ENCODE data around the gene LOXL3.

LOXL3 gene

DNA sequence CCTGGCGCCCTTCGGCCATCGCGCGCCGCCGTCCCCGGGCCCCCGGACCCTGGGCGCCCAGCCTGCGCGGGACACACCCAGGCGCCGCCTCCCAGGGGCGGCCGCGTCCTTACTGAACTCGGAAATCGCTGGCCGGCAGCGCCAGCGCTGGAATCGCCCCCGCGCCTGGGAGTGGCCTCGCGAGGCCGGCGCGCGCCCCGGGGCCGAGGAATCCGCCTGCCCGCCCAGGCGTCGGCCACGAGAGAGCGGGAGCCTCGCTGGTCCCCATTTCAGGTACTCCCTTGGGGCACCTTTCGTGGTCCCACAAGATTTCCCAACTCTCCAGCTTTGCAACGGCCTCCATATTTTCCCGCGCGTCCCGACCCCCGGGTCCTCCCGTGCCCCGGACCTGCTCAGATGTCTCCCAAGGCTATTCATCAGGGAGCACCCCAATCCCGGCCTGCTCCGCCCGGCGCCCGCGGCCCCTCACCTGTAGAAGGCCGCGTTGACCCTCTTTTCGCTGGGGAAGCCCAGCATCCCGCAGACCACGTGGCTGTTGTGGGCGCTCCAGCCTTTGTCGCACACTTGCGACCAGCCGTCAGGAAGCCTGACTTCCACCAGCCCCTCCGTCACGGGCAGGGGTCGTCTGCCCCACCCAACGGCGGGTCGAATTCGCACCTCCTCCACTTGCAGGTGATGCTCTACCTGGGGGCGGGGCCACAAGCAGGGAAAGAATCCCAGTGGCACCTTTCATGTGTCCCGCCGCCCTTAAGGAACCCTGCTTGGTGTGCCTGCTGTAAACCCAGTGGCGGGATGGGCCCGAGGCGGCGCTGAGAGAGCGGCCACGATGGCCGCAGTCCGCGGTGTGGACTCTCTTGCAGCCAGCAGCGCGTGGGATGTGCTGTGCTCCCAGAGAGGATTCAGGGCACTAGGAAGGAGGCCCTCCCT is 4.6 kb downstream of the LOXL3 start:
- no peak for DNase-seq

DNA sequence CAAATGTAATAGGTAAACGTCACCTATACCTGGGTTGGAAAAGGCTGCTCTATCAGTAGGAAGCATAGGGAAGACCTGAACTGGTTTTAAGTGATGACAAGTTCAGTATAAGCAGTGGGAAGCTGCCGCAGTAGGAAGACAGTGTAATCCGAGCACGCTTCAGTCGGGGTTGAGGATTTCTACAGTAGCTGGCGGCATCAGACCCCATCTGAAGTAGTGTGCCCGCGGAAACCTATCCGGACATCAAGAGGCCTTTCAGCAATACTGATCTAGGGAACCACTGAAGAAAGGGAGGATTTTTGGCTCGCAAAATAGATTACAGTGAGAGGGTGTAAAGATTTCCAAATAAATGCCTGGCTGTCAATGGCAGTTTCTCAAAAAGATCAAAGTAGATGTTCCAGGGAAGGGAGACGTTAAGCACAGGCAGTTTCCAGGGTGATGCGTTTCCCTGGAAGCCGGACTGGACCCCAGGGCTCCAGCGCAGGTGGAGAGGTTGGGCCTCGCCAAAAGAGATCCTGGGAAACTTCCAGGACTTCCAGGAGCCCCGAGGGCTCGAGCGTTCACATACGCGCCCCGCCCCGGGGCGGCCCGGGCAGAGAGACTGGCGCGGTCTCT is 5.3 kb downstream of the LOXL3 start:
- DNase-seq: no peak

DNA sequence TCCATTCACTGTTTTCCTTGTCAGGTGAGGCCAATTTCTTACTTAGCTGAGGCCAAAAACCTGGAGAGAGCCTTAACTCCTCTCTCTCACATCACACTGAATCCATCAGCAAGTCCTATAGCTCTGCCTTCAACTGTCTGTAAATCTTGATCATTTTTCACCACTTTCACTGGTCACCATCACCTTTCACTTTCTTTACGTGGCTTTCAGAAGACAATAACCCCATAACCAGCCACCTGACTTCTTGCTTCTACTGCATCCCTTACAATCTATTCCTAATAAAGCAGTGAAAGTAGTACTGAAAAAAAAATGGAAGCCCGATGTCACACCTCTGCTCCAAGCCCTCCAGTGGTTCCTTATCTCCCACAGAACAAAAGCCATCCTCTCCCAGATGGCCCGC is 7.7 kb downstream of the LOXL3 start:
- DNase-seq: no peak

DNA sequence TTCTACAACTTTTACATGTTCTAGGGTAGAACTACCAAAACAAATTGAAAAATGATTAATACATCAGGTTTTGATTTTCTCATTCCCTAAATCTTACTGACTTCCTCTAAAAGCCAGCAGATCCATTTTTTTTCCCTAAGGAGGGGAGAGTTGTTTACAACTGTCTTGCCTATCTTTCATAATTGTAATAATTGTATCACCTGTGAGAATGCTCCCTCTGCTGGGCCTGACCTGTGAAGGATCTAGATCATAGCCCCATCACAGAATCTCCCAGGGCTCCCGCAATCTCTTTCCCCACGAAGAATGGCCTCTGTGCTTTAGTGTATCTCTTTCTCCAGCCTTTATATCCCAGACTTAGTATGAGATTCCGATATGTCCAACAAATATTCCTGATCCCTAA is 9.1 kb downstream of the LOXL3 start:
- peak; percentile 30 for DNase-seq

DNA sequence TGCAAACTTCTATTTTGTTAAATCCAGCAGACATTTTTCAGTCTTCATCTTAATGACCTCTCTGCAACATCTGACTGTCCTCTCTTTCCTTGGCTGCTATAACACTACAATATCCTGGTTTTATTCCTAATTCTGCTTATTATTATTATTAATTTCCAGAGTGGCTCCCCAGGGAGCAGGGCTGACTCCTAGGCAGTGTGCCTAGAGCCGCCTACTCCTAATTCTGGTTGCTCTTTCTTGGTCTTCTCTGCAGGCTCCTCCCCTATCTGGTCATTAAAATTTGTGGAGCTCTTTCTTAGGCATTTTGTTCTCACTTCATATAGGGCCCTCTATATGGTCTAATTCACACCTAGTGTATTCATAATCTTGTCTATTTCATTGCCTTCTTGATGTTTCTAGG is 10.8 kb downstream of the LOXL3 start:
- no peak for DNase-seq

DNA sequence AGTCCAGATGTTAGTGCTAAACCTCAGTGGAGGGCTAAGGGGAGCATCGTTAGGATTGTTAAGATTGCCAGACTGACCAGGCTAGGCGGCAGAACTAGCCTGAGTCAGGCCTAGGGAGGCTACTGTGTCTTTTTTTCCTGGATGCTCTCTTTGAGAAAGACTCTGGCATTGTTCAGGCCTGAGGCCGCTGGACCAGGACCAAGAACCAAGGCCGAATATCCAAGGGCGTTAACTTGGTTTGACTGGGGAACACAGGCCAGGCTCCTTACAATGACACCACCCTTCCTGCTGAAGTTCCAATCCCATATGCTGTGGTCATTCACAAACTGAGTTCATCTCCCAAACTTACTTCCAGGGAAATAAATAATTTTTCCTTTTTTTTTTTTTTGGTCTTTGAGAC is 13.5 kb downstream of the LOXL3 start:
- no peak for DNase-seq

DNA sequence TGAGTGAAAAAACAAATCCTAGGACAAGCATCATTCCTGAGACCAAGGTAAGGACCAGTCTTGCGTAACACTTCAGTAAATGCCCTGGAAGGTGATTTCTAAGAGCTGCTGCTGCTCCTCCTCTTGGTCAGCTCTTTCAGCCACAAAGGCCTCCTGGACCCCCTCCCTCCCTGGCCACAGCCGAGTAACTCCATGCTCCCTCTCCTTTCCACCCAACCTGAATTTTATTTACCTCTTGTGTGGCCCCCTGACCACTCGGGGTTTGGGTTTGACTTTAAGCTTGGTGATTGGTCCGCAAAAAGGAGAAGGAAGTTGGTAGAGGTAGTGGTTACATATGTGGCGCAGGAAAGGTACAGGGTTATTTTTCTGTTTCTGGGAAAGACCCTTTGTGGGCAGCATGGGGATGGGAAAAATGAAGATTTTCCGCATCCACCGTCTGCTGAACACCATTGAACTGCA is 14.8 kb downstream of the LOXL3 start:
- no peak for DNase-seq

DNA sequence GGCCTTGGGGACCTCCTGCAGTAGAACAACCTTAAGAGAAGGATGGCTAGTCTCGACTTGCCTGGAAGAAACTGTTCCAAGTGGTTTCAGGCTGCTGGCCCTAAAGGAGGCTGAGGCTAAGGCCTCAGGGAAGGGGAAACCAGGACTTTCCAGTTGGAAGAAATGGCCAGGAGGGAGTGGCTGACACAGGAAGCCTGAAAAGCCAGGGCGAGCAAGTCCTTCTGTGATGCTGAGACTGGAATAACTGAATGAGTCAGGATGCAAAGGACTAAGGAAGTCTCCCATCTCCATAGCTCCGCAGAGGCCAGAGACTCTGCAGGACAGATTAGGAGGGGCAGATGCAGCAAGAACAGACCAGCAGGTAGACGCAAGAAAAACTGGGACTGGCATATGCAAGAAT is 16.6 kb downstream of the LOXL3 start:
- DNase-seq: no peak

DNA sequence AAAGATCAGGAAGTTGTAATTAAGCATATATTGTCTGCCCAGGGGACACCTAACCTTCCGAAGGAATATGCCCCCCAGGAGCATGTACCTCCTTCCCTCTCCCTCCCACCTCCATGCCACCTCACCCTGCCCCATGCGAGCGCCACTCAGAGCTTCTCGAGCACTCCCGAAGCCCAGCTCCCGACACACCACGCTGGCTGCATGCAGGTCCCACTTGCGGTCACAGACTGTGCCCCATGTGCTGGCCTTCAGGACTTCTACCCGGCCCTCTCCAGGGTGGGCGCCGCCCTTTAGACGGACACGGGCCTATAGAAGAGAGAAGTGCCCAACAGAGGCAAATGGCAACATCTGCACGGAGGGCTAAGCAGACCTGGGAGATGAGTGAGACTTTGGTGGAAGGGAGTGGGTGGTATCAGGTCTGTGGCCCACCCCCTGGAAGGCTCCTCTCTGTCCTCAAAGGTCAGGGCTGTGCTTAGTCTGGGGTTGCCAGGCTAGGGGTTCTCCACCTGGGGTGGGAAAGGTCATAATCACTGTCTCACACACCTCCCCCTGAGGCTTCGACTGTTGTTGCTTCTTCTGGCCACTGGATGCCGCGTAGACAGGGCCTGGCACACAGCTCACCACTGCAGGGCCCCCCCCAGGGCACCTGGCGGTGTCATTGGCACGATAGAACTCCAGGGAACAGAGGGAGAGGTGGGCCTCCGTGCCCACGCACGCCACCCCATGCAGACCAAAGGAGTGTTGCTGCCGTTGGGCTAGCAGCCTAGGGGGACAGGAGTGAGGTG is 17.4 kb downstream of the LOXL3 start:
- no peak for DNase-seq

DNA sequence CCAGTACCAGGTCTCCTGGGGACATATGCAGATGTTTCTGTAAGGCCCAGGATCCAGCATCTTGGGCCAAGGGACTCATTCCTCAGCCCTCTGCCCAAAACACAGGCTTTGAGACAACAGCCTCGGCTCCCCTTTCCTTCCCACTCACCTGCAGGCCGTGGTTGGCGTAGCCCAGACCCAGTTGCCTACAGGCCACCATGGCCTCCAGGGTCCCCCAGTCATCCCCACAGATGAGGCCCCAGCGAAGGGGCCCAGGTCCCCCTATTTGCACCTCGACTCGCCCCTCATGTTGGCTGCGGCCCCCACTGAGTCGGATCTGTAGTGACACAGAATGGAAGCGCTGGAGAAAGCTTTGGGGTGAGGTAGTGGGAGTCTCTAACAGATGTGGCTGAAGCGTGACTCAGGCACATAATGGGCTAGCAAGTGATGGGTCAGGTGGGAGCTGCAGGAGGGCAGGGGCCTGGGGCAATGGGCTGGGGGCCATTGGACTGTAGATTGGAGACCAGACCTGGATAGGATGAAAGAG is 18.2 kb downstream of the LOXL3 start:
- no peak for DNase-seq

DNA sequence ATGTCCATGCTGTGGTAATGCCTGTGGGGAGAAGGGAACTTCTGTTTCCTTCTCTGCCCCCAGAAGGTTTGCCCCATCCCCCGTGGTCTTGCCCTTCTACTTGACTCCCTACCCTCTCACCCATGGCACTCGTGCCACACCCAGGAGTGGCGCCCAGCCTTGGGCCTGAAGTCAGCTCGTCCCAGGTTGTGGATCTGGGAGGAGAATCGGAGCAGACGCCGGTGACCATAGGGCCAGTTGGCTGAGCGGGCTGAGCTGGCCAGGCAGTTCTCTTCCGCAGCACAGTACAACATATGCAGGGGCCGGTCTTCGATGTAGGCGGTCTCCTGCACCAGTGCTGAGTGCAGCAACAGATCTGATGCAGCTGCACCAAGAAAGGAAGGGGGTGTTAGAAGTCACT is 19.3 kb downstream of the LOXL3 start:
- DNase-seq: no peak

DNA sequence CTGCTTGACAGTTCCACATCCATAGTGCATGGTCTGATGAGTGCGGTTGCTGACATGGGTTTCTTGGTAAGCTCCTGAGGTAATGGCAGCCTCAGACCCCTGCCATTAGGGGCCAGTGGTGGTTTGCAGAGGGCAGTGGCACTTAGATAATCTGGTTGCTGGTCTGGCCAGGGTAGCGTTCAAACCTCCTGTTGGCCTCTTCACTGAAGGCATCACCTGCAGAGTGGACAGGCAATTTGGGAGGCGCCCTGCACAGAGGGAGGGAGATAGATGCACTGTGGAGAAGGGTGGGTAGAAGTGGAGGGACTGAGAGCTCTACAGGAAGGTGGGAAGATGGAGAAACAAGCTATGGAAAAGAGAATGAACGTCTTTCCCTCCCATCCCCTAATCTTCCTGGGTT is 20.3 kb downstream of the LOXL3 start:
- DNase-seq: no peak

DNA sequence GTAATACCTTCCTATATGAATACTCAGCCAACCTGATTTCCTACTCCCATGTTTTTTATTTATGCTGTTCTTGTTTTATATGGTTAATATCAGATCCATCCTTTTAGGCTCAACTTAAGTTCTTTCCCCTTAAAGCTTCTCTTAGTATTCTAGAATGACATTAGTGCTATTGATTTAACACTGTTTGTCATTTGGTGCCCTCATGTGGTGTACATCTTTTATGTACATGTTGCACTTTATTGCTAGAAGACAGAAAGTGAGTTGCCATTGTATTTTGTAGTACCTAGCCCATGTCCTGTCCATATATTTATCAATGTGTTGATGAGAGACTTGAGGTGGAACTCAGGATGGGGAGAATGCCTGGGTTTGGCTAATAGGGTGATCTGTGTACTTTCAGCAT is 21.5 kb downstream of the LOXL3 start:
- DNase-seq: peak; percentile 67

DNA sequence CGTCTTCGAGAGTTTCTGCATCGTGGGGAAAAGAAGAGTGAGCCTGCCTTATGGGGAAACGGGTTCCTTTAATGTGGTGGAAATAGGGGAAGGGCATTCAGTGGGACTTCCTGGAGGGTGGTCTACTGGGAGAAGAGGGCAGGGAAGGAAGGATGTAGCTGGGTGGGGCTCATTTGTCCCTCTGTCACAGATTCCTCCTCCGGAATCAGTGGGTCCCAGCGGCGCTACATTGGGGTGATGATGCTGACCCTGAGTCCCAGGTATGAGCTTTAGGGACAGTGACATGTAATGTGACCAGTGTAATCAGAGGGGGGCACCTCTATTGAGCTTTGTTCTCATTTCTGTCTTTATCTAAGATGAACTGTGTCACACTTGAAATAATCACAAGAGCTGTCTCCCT is 22.1 kb downstream of the LOXL3 start:
- no peak for DNase-seq

DNA sequence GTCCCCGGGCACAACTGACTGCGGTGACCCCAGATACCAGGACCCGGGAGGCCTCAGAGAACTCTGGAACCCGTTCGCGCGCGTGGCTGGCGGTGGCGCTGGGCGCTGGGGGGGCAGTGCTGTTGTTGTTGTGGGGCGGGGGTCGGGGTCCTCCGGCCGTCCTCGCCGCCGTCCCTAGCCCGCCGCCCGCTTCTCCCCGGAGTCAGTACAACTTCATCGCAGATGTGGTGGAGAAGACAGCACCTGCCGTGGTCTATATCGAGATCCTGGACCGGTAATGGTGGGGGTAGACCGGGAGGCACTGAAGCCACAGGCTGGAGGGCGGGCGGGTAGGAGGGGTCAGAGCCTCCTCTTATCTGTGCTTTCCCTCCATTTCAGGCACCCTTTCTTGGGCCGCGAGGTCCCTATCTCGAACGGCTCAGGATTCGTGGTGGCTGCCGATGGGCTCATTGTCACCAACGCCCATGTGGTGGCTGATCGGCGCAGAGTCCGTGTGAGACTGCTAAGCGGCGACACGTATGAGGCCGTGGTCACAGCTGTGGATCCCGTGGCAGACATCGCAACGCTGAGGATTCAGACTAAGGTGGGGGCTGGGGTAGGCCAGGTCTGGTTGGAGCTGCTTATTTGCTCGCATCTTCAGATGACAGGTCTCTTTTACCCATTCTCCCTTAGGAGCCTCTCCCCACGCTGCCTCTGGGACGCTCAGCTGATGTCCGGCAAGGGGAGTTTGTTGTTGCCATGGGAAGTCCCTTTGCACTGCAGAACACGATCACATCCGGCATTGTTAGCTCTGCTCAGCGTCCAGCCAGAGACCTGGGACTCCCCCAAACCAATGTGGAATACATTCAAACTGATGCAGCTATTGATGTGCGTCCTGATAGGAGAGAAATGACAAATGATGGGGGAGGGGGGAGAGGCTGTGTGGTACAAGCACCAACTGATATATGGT is 23.2 kb downstream of the LOXL3 start:
- DNase-seq: peak; percentile 66

DNA sequence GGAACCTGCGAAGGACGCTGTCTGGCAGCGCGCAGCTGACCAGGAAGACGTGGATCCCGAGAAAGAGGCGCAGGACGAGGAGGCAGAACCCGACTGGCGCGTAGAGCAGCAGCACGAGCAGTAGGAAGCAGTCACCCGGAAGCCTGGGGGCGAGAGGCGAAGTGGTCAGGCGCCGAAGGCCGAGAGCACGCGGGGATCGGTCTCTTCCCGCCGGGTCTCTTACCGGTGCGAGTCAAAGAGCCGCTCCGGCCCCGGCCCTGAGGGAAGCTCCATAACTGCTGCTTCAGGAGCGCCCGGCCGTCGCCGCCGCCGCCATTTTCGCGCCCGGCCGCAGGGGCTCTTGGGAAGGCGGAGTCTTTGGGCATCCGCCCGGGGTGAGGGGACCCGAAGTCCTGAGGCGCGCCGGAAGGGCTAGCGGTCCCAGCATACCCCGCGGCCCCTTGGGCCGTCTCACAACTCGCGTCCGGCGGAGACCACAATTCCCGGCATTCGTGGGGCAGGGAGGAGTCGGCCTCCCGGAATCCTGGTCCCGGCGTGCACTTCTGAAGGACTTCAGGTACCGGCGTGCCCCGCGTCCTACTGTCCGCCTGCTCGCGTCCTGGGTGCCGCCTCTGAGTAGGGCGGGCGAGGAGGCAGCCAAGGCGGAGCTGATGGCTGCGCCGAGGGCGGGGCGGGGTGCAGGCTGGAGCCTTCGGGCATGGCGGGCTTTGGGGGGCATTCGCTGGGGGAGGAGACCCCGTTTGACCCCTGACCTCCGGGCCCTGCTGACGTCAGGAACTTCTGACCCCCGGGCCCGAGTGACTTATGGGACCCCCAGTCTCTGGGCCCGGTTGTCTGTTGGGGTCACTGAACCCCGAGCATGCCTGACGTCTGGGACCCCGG is 24.1 kb downstream of the LOXL3 start, which contains the start of the genes AUP1 and HTRA2:
TSS of gene AUP1 (minus strand) at position 350 of the 882 bp plus-strand sequence. CDS start at position 273, 77 bp downstream.
TSS of gene HTRA2 (plus strand) at position 577 of the 882 bp plus-strand sequence. CDS start at position 651, 74 bp downstream.
- peak; percentile 90 for DNase-seq

DNA sequence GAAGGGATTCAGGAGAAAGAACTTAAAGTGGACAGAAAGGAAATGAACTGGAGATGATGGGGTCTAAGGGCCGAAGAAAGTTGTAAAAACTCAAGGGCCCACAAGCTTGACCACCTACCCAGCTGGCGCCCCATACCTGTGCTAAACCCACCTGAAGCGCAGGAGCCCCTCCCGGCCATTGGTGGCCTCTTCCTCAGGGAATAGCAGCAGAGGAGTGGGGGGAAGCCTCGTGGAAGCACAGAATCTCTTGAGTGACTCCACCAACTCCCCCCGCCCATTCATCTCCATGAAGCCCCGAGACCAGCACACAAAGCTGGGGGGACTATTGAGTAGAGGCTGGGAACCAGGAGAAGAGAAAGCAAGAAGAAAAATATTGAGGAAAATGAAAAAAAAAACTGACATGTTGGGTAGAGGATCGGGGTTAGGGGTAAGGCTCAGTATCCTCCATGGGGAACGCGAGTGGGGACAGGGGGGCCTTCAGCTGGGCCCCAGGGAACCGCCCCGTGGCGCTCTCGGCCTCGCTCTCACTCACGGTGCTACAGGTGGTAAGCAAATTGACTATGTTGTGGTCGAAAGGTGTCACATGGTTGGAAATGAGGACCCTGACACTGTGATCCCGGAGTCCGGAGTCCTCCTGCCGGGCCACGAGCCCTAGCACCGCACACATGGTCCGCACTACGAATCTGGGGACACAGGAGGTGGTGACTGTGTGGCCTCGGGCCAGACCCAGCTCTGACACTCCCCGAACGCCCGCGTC is 25.0 kb downstream of the LOXL3 start:
- peak; percentile 41 for DNase-seq

DNA sequence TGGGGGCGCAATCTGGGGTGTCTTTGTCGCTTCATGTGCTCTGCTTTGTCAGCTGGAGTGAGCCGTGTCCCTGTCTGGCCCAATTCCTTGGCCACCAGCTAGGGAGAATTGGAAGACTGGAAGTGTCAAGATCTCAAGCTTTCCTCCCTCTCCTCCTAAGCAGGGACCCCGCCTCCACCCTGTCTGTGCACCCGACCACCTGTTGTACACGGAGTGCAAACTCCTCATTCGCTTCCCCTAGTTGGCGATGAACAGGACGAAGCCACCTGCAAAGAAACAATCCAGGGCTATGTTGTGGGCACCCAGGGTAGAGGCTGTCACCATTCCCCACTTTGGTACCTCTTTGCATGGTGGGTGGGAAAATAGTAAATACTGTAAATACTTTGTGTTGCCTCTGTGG is 26.0 kb downstream of the LOXL3 start:
- no peak for DNase-seq

DNA sequence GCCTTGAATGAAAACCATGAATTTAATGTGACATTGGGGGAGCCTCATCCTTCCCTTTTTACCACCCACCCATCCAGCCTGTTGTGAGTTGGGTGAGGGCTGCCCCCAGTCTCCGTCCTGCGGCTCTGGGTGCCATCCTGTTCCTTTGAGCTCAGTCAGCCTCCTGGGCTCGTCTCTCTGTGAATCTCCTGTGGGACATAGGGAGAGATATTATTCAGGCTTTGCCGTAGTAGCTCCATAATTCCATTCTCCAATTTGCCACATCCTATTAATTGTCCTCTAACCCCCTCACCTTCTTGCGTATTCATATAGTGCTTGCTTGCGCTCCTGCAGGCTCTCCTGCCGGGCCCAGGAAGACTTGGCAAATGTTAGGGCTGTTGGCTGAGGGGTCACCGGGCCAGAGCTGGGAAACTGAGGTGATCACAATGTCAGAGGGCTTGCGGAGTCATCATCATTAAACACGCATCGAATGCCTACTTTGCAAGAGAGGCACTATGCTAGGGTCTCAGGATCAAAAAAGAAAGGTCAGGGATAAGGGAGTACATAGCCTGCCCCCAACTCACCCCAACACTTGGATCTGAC is 27.0 kb downstream of the LOXL3 start:
- no peak for DNase-seq
